PC-9 (cell line): ENCODE data around the gene JOSD2. TPM values are rescaled to one million over a fixed set of nuclear protein-coding genes. Genes with fewer than 3 reads are reported as not detected.

Source experiments
- BruUV-seq: library from RNA; stranded (reverse); fragments of 400-500 nt; replicated peaks from 2 replicates; lab custom pipeline; 2021; lab: Mats Ljungman, UMichigan
- CTCF ChIA-PET: fragments of 300-600 bp; sonication (Branson Sonifier 250); formaldehyde crosslinking; loops from one replicate; lab custom pipeline; 2022; ENCODE audit warnings: antibody characterized with exemption; lab: Charles Lee
- POLR2A ChIA-PET: fragments of 300-600 bp; sonication (Branson Sonifier 250); formaldehyde crosslinking; loops from one replicate; lab custom pipeline; 2022; ENCODE audit warnings: antibody characterized with exemption; ENCODE audit not compliant: unreplicated experiment; lab: Charles Lee
- DNase-seq, 2 experiments: peaks; one replicate each; pipeline versions ENCODE4 v3.0.0 to v3.0.0-alpha.2; 2015 to 2022; ENCODE audit warnings: mixed read lengths in 1 of 2
- H2AFZ ChIP-seq: fragments of 200-600 bp; sonication (generic); 2 replicates; pipeline ENCODE4 v1.8.1; 2017; ENCODE audit warnings: antibody characterized with exemption
- H3F3A ChIP-seq: fragments of 200-600 bp; sonication (generic); 2 replicates; pipeline ENCODE4 v1.8.1; 2017; ENCODE audit warnings: antibody characterized with exemption, mild to moderate bottlenecking, low read depth; ENCODE audit not compliant: insufficient read depth
- H3K27ac ChIP-seq: fragments of 200-600 bp; sonication (generic); 2 replicates; pipeline ENCODE4 v1.6.1; 2016; ENCODE audit warnings: mixed run types
- H3K27me3 ChIP-seq: fragments of 200-600 bp; sonication (generic); 2 replicates; pipeline ENCODE4 v1.6.1; 2016; ENCODE audit warnings: low read depth, mixed run types; ENCODE audit not compliant: insufficient read depth
- H3K36me3 ChIP-seq: fragments of 200-600 bp; sonication (generic); 2 replicates; pipeline ENCODE4 v1.6.1; 2016; ENCODE audit warnings: low read depth, mixed run types
- H3K4me1 ChIP-seq: fragments of 200-600 bp; sonication (generic); replicated peaks from 2 replicates; pipeline ENCODE4 v1.6.1; 2016; ENCODE audit warnings: mixed run types; ENCODE audit not compliant: insufficient read depth
- H3K4me2 ChIP-seq: fragments of 200-600 bp; sonication (generic); 2 replicates; pipeline ENCODE4 v1.6.1; 2017; ENCODE audit warnings: mixed run types
- H3K4me3 ChIP-seq: fragments of 200-600 bp; sonication (generic); 2 replicates; pipeline ENCODE4 v1.6.1; 2016; ENCODE audit warnings: mixed run types
- H3K79me2 ChIP-seq: fragments of 200-600 bp; sonication (generic); 2 replicates; pipeline ENCODE4 v1.6.1; 2017; ENCODE audit warnings: low read depth, mixed run types
- H3K9me2 ChIP-seq: fragments of 200-600 bp; sonication (generic); 2 replicates; pipeline ENCODE4 v1.8.1; 2017; ENCODE audit warnings: mild to moderate bottlenecking; ENCODE audit not compliant: insufficient read depth
- H3K9me3 ChIP-seq: fragments of 200-600 bp; sonication (generic); 2 replicates; pipeline ENCODE4 v1.8.1; 2016; ENCODE audit warnings: low read depth; ENCODE audit not compliant: insufficient read depth
- H4K20me1 ChIP-seq: fragments of 200-600 bp; sonication (generic); 2 replicates; pipeline ENCODE4 v1.8.1; 2017; ENCODE audit not compliant: insufficient read depth
- CTCF ChIP-seq: fragments of 200-600 bp; sonication (generic); conservative IDR thresholded peaks from 2 replicates; pipeline ENCODE4 v1.6.1; 2017; ENCODE audit warnings: mixed run types, antibody characterized with exemption, mild to moderate bottlenecking, moderate library complexity
- intact Hi-C: fragments of 100-400 bp; cut with micrococcal nuclease; formaldehyde crosslinking; loops from one replicate; pipeline ENCODE4 v1.10.0; 2022; ENCODE audit not compliant: unreplicated experiment
- total RNA-seq: library from RNA; stranded (reverse); gene quantifications from 2 replicates; pipeline ENCODE4 v1.2.3, GENCODE V29; 2021

Gene JOSD2
- total RNA-seq, 1 experiment from 2014 or later, result 44.3 TPM

- H3K27me3 ChIP-seq, result peaks cover 57% of the 10 kb centered on the region
- intact Hi-C loops, result no loop called here
- no peaks in the 10 kb centered on the region for H3K9me2 ChIP-seq
- ChIA-PET CTCF (no interaction called here), POLR2A (no interaction called here)
- no peak for DNase-seq
- H3K79me2 ChIP-seq, result no peaks in the 10 kb centered on the region
- H3F3A ChIP-seq, result no peaks in the 10 kb centered on the region
- no peak overlapping the region for H2AFZ ChIP-seq
- no peaks in the 10 kb centered on the region for H3K36me3 ChIP-seq
- no peaks in the 10 kb centered on the region for H4K20me1 ChIP-seq
- H3K4me1 ChIP-seq, result peaks cover 8% of the 10 kb centered on the region
- H3K4me2 ChIP-seq, result no peak overlapping the region
- H3K4me3 ChIP-seq, result no peak overlapping the region
- H3K9me3 ChIP-seq, result no peaks in the 10 kb centered on the region
- H3K27ac ChIP-seq, result no peak overlapping the region
- no TSS peak for BruUV-seq
- TF ChIP-seq CTCF, result no peak
Measured at GRCh38 chr19:50457300-50457699, 53.7 kb downstream of the JOSD2 start.

Other genes with a start within 250 kb of the JOSD2 start
- gene KCNC3, start 181.8 kb downstream of the JOSD2 start, total RNA-seq, result 9.0 and 9.4 TPM in 2 replicates
- 1.7 and 1.8 TPM in 2 replicates for gene NAPSA, start 145.6 kb downstream of the JOSD2 start, total RNA-seq
- 77.5 and 81.7 TPM in 2 replicates for gene NR1H2, start 134.7 kb downstream of the JOSD2 start, total RNA-seq
- gene POLD1, start 126.8 kb downstream of the JOSD2 start, total RNA-seq, result 91.2 and 101 TPM in 2 replicates
- gene SPIB, start 92.3 kb downstream of the JOSD2 start, total RNA-seq, result 0.83 TPM in 1 of 2 replicates, not detected in the other
- not detected in 2 replicates for gene MYBPC2, start 78.3 kb downstream of the JOSD2 start, total RNA-seq
- gene EMC10, start 34.7 kb downstream of the JOSD2 start, total RNA-seq, result 118 and 121 TPM in 2 replicates
- 3.7 and 7.3 TPM in 2 replicates for gene GARIN5A, start 34.3 kb downstream of the JOSD2 start, total RNA-seq
- not detected in 2 replicates for gene ASPDH, start 2.7 kb upstream of the JOSD2 start, total RNA-seq
- gene LRRC4B, start 57.2 kb upstream of the JOSD2 start, total RNA-seq, result not detected in 2 replicates
- not detected in 2 replicates for gene SYT3, start 128.7 kb upstream of the JOSD2 start, total RNA-seq
- not detected in 2 replicates for gene C19orf81, start 138.3 kb upstream of the JOSD2 start, total RNA-seq
- not detected in 2 replicates for gene SHANK1, start 208.6 kb upstream of the JOSD2 start, total RNA-seq
- gene CLEC11A, start 212.2 kb upstream of the JOSD2 start, total RNA-seq, result not detected in 2 replicates